EL (cell line): ENCODE measurements around the gene TRPM1.
A peak's percentile ranks its signal among the peaks of the same experiment; 100 is the strongest.

Source experiments
- DNase-seq: peaks from one replicate; pipeline ENCODE4 v3.0.0-alpha.2; 2016

Gene TRPM1

DNA sequence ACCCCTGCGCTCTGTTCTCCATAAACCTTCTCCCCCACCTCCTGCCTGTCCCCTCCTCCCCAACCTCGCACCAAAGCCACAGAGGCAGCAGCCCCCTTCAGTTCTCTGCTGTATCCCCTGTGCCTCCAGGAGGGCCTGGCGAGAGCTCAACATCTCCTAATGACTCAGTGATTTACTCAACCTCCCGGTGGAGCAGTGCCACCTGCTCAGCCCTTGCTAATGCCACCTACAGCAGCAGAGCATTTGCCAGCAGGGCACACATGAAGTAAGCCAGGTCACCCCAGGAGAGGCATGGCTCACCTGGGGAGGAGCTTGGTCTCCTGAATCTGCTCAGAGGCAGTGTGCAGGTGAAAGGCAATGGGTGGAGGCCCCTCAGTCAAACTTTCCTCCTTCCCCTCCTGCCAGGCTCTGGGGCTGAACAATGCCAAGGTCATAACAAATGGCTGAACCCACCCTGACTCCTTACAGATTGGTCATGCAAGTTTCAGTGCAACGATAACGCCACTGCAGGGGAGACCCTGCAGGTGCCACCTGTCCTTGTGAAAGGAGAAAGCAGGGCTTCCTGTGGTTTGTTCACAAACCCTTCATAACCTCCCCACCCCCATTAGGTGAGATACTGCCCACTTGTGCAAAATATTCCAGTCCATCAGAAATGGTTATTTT lies 19.8 kb downstream of the TRPM1 start:
- no peak for DNase-seq

DNA sequence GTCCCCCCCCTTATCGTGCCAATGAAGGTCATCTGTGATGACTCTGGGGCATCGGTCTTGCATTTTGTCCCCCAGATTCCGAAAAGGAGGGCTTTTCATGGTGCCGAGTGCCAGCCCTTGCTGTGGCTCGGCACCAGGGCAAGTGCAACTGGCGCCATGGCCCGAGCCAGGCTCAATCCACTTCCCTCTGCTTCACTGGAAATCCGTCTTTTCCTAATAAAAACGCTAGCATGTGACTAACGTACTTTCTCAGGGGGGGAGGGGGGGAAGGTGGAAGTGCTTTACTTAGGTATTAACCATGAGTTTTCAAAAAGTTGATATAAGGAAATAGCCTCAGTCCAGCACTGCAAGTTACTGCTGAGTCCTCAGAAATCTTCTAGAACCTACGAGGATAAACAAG lies 20.5 kb downstream of the TRPM1 start:
- no peak for DNase-seq

DNA sequence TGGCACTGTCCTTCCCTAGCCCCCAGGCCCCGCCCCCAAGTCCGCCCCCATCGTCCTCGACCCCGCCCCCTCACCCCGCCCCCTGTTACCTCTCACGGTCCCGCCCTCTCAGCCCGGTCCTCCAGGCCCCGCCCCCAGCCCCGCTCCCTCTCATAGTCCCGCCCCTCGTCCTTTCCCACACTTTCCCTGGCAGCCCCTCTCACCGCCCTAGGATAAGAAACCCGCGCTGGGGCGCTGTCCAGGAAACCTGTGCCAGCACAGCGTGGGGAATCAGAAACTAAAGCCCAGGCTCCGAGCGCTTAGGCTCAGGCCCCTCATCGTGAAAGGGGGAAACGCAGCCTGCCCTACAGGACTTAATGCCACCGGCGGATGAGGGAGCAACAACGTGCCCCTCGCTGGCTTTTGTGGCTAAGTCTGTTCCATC lies 20.9 kb downstream of the TRPM1 start:
- DNase-seq: peak; percentile 34

DNA sequence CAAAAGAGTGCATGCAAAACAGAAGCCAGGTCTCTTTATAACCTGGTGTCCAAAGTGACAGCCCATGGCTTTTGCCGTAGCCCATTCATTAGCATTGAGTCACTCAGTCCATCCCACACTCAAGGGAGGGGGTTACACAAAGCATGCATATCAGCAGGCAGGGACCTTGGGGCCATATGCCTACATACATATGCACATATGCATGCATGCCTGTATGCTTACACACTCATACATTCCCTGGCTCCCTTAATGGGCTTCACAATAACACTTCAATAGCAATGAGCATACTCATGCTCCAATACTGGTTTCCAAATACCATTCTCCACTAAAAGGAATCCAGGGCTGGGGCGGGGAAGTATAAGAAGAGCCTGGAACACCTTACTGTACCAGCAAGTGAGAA lies 22.0 kb downstream of the TRPM1 start:
- peak; percentile 95 for DNase-seq

DNA sequence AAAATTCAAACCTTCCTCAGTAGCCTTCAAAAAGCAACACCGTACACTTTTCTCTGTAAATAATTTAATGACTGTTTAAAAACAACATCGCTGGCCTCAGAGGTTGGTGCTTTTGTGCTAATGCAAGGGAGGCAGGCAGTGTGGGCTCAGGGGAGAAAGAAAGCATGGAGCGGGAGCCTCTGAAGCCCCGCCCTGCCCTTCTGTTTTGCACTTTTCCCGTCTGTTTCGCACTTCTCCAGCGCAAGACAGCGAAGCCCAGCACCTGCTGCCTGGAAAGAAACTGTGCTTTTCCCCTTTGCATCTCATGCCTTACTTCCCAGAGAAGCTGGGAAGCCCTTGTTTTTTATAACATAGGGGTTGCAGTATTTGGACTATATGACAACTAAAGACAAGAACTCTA lies 23.1 kb downstream of the TRPM1 start:
- no peak for DNase-seq

DNA sequence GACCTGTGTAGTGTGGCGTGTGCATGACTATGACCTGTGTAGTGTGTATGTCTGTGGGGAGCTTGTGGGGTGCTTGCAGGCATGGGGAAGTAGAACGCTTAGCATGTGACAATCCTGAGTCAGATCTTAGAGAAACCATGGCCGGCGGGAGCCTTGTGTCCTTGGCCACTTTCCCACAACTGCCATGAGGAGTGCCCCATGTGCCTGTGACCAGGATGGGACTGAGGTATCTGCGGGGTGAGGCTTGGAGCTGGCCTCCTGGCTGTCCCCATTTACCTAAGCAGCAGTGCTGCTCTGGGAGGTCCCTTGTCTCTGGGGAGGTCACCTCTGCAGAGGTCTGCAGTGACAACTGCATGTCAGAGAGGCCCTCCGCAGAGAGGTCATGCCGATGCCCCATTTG lies 23.6 kb downstream of the TRPM1 start:
- DNase-seq: no peak

DNA sequence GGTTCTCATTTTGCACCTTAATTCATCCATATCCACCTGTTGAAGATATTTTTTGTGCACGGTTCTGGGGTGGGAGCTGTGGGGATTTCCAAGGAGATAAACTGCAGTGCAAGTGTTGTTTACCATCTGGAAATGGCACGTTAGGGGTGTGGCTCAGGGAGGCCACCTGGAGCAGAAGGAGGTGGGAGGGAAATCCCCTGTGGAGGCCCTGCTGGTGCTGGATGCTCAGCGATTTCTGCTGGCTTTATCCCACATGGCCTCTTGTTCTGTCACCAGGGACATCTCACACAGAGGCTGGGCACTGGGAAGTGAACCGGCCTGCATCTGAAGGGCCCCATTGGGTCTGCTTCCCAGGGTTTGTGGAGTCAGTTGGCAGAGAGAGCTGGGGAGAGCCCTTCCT lies 24.3 kb downstream of the TRPM1 start:
- no peak for DNase-seq

DNA sequence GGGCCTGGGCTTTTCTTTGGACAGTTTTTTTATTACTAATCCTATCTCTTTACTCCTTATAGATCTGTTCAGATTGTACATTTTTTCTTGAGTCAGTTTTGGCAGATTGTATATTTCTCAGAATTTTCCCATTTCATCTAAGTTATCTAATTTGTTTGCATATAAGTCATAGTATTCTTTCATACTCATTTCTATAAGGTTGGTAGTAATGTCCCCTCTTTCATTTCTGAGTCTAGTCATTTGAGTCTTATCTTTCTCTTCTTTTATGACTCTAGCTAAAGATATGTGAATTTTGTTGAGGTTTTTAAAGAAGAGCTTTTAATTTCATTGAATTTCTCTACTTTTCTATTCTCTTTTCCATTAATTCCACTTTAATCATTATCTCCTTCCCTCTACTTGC lies 27.2 kb downstream of the TRPM1 start:
- DNase-seq: no peak

DNA sequence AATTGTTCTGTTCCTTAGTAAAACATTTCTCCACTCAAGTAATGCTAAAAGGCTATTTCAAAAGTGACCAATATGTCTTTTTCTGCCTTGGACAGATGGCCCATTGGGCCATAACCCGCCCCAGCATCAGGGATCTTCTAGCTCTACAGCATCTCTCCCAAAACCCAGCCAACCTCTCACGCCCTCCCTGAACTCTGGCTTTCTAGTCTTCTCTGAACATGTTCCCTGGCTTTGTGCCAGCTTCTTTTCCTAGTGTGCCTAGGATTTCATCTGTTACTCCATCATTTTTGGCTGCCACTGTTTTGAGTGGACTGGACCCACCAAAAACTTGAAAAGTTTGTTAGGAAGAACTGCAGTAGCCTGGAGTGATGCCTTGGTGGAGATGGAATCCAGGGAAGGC lies 30.7 kb downstream of the TRPM1 start:
- DNase-seq: no peak

DNA sequence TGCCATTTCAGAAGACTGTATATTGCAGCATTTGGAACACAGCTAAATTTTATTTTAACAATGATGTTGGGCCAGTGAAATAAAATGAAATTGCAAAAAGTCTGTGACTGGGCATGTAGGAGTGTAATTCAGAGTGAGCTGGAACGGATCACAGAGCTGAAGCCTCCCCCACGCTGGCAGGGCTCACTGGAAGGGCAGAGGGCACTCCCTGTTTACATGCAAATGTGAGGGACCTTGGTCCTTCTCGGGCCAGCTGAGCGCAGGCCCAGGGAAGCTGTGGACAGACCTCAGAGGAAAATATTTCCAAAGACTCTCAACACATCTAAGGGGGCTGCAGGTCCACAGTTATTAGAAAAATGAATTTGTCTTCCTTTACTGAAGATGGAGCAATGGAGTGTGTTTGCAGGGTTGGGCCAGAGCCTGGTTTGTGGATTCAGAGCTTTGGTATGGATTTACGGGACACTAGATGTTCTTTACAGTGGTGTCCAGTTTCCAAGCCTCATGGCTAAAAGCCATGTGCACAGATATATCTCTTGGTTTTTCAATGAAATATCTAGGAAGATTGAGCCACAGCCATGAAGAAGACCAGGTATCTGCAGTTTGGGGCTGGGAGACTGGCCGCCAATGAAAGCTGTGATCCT lies 32.0 kb downstream of the TRPM1 start:
- no peak for DNase-seq

DNA sequence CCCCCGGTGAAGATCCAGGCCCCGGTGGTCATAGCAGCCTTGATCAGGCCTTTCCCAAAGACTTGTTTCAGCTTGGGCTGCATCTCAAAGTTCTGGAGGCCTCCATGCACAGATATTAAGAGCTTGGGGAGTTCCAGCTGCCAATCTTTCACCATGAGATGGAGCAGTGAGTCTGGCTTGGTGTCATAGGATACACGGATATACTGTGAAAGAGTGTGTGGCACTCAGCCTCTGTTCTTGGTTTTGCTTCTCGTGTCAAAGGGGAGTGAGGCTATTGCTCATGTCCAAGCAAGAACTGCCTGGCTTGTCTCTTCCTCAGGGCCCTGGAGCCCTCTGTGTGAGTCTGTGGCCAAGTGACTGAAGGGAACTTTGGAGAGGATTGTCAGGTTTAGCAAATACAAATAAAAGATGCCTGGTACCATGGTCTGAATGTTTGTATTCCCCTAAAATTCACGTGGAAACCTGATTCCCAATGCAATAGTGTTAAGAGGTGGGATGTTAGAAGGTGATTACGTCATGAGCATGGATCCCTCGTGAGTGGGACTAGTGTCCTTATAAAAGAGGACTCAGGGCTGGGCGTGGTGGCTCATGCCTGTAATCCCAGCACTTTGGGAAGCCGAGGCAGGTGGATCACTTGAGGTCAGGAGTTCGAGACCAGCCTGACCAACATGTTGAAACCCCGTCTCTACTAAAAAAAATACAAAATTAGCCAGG lies 33.5 kb downstream of the TRPM1 start:
- DNase-seq: no peak

DNA sequence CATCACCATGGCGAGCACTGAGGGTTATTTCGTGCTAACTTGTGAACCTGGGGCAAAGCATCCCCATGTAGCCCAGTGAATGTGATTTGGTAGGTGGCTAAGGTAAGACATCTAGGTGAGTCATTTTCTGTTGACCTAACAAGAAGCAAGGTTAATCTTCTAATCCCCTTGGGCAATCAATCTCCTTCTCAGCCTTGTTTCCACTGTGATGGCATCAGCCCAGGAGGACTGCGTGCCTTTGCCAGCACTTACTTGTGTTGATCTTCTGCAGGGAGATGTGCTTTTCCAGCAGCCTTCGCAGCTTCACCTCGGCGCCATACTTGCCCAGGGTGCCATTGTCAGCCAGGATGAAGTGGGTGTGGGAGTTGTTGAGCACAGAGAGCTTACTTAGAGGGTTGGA lies 35.7 kb downstream of the TRPM1 start:
- DNase-seq: no peak

DNA sequence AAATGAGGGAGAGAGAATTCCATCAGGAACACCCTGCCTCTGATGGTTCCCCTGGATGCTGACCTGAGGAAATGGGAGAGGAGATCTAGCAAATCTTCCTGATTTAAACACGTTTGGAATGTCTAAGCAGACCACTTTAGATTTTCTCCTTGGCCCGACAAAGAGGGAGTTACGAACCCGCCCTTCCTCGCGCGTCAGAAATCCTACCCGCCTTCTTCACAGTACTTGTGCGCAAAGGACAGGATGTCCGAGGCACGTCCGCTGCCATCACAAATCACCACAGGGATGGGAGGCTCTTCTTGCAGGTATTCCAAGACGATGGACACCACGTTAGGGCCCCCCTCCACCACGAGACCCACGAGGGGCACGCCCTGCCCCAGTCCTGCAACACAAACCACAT lies 38.6 kb downstream of the TRPM1 start:
- DNase-seq: no peak

DNA sequence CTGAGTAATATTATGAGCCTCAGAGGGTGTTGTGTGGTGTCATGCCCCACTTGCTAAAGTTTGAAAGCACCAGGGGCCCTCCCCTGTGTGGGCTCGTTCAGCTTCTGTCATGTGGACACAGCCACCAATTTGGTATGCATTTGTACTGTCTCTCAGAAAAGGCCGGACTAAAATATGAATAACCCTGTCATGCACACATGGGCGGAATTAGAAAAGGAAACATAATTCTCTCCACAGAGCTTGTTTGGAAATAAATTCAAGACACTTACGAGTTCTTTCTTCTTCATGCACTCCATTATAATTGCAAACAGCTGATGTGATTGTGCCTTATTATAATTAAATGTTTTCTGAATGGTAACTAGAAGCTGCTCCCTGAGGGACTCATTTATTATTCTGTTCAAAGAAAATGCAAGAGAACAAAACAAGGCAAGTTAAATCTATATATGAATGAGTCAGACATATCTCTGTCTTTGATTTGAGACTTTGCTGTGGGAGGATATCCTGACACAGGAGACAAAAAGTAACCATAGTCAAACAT lies 39.1 kb downstream of the TRPM1 start:
- no peak for DNase-seq

DNA sequence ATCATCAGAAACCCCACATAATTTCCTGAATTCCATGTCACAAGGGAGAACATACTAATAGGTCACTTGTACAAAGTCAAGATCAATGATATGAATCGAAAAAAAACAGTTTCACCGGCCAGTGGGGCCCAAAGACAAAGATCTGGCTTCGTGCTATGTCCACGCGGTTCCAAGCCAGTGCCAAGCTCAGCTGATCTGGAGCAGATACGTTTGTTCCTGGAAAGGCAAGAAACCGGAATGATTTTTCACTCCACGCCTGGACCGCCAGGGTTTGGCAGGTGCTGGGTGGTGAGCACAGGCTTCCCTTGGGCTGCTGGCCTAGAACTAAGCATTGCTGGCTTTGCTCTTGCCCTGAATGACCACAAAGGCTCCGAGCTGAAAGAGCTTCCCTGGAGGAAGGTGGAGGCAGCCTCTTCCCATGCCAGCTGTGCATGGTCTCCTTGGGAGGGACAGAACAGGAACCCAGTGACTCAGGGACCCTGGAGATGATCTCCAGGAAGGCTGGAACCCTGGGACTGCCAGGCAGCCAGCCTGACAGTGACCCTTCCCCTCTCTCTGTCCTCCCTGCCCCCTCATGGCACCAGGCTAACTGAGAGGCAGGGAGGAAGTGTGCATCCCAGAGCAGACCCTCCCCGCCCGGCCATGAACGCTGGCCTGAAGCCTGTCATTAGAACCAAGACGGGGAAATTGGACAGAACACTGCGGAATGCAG lies 40.9 kb downstream of the TRPM1 start:
- DNase-seq: no peak

DNA sequence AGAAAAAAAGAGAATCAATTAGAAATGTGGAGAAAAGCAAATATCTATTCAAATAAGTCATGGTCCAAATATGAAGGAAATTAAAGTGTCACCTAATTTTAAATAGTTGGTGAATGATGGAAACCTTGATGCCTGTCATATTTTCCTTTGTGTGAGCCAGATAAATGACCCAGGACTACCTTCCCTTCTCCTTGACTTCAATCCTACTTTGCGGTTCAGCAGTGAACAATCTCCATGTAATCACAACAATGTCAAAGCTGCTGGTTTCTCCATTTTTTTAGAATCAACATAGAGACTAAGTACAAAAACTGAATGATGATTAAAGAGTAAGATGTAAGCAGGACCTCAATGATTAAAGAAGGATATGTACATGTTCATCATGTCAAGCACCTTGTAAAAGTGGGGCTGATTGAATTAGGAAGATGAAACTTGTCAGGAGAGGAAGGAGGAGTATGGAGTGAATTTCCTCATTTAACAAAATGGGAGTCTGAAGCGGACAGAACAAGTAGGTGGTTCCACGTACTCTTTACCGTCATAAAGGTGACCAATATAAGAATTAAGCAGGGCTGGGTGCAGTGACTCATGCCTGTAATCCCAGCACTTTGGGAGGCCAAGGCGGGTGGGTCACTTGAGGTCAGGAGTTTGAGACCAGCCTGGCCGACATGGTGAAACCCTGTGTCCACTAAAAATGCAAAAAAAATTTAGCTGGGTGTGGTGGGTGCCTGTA lies 43.1 kb downstream of the TRPM1 start:
- no peak for DNase-seq

DNA sequence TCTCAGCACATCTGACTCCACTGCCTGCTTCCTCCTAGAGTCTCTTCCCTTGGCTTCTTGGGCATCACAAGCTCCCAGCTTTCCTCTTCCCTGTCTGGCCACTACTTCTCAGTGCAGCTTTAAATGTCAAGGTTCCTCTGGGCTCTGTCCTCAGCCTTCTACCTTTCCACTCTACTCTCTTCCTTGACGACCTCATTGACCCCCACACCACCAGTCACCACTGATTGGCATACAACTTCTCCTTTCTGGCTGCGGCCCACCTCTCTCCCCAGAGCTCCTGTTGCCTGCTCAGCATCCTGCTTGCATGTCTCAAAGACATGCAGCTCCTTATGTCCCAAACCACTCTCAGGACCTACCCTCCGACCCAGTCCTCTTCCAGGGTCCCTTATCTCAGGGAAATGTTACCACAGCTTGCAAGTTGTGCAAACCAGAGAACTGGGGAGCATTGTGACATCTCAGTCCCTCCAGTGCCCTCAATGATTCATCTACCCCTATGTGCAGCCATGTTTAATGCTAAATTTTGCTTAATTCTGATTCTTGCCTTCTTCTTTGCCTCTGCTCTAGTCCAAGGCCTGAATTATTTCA lies 49.9 kb downstream of the TRPM1 start:
- DNase-seq: no peak

DNA sequence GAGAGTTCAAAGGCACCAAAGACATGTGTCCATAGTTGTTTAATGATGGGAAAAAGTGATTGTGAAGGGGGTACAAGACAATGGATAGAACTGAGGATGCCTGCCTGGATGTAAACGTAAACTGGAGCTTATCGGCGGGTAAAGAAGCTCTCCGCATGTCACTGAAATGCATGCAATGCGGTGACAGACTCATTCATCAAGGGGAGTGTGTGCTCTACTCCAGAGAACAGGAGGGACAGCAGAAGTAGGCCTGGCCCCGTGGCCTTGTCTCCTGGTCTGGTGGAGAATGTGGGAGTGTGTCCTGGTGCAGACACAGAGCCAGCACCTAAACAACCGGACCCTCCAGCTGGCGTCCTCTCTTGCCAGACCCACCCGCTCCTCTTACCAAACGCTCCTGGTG lies 50.6 kb downstream of the TRPM1 start:
- DNase-seq: no peak

DNA sequence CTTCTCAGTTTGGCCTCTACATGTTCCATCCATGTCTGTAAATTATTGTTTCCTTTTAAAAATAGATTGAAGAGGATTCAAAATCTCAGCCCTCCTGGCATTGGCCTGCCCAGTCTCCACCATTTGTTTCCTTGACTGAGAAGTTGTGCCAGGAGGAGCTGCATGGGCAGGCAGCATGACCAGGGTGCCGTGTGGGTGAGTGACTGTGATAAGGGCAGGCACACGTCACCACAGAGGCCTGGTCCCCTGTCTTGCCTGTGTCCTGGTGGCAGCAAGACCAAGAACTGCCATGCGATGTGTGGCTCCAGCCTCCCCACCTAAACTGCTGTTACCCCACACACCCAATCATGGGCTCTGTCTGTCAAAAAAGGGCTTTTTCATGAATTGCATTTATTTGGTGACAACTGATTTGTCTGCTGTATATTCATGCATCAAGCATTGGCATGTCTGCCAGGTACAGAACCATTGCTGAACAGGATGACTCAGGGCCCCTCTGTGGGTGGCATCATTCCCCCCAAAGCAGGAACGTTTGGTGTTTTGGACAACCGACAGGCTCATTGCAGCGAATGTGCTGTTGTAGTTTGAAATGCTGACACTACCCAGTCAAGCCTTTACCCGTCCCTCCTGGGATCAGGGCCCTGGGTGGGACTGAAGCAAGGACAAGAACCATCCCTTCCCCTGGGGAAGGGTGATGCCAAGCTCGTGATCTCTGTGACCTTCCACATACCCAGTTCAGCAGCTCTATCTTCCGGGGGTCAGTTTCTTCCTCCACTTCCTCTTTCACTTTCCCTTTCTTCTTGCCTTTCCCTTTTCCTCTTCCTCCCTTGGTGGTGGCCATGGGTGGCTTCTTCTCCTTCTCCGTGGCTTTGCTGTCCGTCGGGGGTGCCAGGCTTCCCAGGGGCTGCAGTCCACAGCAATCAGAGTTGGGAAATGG lies 51.6 kb downstream of the TRPM1 start:
- no peak for DNase-seq

DNA sequence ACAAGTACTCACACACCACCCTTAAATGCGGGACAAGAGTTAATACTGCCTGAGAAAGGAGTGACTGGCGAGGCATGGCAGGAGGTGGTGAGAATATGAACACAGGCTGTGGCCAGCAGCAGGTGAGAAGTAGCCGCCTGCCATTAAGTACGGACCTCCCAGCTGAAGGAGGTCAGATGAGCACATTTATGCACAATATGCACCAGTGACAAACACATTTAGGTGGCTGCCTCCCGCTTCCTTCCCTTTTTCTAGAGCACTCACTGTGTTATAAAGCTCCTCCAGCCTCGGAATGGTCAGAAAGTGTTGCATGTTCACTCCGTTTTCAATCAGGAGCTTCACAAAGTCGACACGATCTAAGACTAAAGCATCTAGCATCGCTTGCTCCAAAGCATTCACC lies 52.4 kb downstream of the TRPM1 start:
- no peak for DNase-seq

DNA sequence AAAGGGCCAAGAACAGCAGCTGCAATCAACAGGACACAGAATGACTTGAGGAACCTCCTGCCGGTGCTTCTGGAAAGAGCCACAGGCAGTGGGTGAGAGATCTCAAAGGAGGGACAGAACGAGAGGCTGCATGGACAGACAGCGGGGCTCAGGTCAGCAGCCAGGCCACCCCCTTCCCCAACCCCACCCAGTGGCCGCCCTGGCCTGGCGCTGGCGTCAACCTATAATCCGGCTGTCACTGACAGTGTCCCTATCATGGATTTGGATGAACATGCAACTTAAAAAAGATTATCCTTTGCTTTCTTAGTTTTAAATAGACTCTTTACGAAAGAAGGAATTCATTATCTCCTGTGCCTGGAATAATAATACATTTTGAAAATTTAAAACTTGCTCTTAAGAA lies 54.1 kb downstream of the TRPM1 start:
- DNase-seq: no peak
